DMS 273 (cell line): ENCODE results near the gene SERPINB6.
"Not testable (repeated sequence)": the region's sequence is repeated elsewhere in the genome, so short reads cannot be mapped to it uniquely, and the experiment has no call there.

Experiments used
- DNase-seq: peaks from one replicate; lab custom pipeline; 2025; ENCODE audit not compliant: unreplicated experiment; lab: John Stamatoyannopoulos, UW

Gene SERPINB6

DNA sequence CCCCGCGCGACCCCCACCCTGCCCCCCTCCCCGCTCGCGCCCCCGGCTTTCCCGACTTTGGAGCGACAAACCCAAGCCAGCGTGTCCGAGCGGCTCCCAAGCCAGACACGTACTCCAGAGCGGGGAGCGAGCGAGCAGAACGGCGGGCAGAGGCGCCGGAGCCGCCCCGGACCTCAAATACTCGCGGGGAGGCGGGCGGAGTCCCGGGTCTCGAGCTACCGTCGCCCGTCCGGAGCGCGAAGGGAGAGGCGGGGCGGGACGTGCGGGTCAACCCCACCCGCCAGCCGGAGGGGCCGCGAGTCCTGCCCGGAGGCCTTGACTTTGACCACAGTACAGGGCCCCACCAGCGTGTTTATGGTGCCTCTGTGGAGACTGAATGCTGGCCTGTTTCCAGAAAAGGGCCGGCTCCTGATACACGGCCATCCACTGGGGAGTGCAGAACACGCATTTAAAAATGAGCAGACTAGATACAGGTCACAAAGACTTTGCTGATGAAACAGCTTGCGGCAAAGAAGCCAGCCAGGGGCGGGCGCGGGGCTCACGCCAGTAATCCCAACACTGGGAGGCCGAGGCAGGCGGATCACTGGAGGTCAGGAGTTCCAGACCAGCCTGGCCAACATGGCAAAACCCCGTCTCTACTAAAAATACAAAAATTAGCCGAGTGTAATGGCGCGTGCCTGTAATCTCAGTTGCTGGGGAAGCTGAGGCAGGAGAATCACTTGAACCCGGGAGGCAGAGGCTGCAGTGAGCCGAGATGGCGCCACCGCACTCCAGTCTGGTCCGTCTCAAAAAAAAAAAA is at the start of gene SERPINB6:
Gene SERPINB6, minus strand, starts transcription at position 148 of the 799 bp plus-strand sequence. CDS start 12,235 bp downstream, outside the sequence.
- peak; percentile 78 for DNase-seq

DNA sequence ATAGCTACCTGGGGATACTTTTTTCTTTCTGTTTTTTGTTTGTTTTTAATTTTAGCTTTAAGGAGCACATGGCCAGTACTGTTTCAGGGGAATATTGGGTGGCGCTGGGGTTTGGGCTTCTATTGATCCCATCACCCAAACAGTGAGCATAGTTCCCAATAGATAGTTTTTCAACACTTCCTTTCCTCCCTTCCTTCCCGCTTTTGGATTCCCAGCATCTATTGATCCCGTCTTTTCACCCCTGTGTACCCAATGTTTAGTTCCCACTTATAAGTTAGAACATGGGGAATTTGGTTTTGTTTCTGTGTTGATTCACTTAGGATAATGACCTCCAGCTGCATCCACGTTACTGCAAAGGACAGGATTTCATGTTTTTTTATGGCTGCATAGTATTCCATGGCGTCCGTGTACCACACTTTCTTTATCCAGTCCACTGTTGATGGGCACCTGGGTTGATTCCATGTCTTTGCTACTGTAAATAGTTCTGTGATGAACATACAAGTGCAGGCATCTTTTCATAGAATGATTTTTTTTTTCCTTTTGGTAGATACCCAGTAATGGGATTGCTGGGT is 48.5 kb upstream of the SERPINB6 start:
- DNase-seq, result no peak

DNA sequence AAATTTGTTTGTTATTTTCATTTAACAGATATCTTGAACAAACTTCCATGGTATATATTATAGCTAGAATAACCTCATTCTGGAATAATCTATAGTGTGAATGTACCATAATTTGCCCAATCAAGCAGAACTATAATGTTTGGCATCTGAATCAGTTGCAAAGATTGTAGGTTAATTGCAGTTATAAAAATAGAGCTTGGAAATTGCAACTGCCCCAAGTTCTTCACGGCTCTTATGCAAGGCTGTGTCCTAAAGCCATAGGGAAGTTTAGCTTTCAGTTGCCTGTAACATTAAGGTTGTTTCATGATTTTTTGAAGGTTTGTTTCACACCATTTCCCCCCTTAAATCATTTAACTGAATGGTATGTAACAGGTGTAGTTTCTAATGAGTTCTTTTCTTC is 47.7 kb upstream of the SERPINB6 start:
- DNase-seq, result no peak

DNA sequence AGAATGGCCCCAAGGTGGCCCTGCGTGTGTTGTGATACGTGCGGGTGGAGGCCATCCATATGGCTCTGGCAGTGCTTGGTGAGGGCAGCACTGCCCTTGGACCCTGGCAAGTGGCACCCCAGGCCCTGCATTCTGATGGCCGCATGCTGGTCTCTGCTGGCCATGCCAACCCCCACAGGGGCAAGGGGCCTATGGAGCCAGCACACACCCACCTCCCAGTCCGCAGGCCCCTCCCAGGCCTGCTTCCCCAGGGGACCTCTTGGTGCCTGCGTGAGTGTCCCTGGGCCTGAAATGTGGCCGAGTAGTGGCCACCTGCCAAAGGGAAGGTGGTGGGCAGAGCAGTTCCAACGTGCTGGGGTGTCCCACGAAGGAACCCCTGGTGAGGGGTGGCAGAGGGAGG is 45.9 kb upstream of the SERPINB6 start:
- no peak for DNase-seq

DNA sequence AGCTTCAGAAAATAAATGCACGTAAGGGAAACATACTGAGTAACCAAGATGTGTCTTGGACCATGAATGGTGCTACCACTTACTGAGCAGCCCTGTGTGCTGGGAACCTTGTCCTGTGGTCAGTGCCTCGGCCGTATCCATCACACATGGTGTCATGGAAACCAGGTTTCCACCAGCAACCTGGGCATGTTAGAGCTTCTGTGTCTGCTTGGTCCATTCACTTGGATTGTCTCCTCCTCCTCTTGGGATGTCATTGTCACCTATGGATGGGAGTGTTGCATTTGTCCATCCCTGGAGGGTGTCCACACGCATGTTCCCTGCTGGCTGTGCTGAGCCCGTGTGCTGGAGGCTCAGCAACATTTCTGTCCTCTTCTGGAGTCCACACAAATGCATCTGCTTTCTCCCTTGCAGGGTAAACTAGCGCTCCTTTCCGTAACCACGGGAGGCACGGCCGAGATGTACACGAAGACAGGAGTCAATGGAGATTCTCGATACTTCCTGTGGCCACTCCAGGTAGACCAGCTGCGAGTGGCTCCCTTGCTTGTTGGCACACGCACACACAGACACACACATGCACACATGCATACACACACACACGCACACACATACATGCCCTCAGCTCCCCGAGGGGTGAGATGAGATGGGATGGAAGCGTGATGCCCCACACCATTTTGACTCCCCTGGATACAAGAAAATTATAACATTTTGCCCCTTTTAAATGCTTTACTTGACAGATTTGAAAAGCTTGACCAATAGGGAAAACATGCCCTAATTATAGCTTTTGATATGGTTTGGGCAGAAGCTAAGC is 45.3 kb upstream of the SERPINB6 start:
- DNase-seq, result no peak

DNA sequence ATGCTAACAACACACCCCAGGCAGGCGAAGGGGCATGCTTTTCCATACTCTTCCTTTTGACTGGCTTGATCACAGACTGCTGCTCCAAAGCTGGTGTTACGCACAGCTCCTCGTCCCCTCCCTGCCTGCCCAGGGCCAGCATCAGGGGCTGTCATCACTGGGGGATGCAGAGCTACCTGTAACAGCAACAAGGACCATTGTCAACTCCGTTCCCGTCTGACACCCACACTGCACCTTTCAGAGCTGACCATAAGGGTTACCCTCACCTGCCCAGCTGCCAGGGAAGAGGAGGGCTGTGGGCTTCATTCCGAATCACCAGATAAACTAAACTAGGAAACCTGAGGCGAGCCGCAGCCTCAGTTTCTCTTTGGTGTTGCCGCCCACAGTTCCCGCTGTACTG is 43.8 kb upstream of the SERPINB6 start:
- DNase-seq, result no peak

DNA sequence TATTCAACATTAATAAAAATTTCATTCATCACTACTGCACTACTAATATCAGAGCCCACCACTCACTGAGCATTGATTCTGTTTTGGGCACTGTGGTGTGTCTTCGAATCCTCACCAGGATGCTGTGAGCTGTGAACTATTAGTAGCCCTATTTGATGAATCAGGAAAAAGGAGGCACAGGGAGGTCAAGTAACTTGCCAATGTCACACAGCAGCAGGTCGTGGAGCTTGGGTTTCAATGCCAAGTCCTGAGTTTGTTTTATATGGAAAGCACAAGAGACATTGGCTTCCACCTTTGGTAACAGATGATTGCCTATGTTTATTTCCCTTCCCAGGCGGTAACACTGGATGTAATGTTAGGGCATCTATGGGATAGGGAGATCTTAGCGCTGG is 43.3 kb upstream of the SERPINB6 start:
- DNase-seq, result no peak

DNA sequence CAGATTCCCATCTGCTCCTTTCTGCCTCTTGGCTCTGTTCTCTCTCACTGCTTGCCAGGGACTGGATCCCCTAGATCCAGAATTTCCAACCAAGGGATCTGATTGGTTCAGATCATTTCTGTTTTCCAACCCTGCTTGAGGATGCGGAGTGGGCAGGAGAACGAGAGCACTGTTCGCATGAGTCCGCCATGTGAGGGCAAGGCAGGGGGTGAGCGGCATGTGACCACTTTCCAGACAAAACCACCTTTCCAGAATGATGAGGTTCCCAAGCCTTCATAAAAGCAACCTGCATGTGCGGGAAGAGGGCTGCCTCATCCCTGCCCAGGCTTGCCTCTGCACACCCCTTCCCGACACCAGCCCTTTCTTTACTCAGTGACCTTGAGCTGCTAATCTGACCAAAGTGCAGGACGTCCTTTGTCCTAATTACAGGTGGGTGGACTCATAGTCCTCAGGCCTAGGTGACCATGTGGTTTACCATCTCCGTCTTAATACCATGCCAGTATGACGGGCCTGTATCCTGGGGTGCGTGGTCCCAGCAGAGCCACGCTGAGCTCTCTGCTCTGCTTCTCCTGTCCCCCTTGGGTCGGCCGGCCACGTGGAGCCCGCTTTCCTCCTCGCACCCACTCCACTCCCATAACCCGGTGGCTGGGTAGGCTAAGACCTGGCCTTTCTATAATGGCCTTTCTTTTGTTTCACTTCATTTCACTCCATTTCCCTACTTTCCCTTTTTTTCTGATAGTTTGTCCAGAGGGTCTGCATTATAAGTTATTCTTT is 42.7 kb upstream of the SERPINB6 start:
- DNase-seq, result no peak

DNA sequence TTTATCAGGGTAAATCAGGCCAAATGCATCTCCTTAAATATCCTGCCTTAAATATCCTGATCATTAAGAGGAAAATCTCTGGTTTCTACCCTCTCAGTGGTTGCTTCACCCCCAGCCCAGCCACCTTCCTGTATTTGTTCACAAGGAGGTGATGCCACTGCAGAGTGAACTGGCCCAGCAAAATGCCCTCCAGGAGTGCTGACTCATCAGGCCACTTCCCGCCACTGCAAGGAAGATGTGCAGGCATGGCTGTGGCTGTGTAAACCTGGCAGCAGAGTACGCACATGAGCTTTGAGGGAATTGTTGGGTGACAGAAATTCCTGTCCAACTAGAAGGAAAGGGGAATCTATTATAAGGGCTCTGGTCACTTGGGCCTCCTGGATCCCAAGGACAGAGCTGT is 42.1 kb upstream of the SERPINB6 start:
- DNase-seq, result no peak

DNA sequence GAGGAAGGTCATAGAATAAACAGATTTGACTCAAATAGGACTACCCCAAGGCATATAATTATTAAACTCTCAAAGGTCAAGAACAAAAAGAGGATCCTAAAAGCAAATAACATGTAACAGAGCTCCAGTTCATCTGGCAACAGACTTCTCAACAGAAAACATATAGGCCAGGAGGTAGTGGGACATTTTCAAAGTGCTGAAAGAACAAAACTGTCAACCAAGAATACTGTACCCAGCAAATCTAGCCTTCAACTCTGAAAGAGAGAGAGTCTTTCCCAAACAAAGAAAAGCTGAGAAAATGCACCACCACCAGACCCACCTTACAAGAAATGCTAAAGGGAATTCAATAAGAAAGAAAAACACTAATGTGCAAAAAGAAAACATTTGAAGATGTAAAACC is 40.2 kb upstream of the SERPINB6 start:
- DNase-seq, result no peak

DNA sequence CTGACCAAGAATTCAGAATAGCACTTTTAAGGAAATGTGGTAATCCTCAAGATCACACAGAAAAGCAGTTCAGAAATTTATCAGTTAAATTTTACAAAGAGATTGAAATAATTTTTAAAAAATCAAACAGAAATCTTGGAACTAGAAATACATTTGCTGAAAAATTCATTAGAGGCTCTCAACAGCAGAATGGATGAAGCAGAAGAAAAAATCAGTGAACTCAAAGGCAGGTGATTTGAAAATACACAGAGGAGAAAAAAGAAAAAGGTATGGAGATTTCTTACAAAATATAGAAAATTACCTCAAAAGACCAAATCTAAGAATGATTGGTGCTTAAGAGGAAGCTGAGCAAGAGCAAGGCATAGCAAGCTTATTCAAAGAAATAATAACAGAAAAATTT is 39.8 kb upstream of the SERPINB6 start:
- no peak for DNase-seq

DNA sequence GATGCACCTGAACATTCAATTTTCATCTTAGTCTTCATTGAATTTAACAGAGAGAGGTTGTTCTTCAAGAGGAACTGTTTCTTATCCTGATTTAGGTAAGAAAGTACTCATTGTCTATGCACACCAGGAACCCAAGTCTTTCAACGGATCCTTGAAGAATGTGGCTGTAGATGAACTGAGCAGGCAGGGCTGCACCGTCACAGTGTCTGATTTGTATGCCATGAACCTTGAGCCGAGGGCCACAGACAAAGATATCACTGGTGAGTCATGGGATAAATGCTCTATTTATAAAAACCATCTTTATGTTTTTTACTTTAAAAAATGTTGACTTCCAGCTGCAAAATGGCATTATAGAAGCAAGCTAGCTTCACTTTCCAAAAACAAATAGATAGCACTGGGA is 38.6 kb upstream of the SERPINB6 start:
- no peak for DNase-seq

DNA sequence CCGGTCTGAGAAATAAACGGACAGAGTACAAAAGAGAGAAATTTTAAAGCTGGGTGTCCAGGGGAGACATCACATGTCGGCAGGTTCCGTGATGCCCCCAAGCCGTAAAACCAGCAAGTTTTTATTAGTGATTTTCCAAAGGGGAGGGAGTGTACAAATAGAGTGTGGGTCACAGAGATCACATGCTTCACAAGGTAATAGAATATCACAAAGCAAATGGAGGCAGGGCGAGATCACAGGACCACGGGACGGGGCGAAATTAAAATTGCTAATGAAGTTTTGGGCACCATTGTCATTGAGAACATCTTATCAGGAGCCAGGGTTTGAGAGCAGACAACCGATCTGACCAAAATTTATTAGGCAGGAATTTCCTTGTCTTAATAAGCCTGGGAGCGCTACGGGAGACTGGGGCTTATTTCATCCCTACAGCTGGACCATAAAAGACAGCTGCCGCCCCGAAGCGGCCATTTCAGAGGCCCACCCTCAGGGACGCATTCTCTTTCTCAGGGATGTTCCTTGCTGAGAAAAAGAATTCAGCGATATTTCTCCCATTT is 37.4 kb upstream of the SERPINB6 start:
- DNase-seq, result not testable (repeated sequence)

DNA sequence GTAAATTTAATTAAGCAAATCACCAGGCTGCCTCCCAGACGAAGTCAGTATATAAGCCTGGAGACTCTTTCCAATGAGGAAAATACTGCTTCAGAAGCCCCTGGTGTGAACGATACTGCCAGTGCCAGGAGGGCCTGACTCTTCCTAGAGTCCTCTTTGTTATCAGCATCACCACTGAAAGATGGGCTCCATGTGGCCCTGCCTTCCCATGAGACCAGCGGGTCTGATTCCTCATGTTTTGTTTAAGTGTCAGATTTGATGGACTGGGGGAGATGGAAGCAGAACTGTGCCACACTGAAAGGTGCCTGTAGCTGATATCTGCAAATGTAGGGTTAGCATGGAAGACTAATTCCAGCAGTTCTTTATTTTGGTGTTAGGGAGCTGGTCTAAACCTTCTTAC is 36.2 kb upstream of the SERPINB6 start:
- no peak for DNase-seq

DNA sequence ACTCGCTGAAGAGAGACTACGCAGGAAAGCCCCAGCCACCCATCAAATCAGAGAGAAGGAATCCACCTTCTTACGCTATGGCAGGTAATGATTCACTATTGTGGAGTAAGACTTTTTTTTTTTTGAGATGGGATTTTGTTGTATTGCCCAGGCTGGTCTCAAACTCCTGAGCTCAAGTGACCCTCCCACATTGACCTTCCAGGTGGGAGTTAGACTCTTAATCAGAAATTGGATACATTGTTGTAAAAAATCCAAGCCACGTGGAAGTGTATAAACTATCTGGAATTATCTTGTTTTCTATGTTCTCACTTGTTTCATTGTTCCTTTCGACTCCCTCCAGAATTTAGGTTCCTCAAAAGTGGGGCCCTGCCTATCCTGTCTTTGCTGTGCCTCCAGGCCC is 35.1 kb upstream of the SERPINB6 start:
- DNase-seq, result no peak

DNA sequence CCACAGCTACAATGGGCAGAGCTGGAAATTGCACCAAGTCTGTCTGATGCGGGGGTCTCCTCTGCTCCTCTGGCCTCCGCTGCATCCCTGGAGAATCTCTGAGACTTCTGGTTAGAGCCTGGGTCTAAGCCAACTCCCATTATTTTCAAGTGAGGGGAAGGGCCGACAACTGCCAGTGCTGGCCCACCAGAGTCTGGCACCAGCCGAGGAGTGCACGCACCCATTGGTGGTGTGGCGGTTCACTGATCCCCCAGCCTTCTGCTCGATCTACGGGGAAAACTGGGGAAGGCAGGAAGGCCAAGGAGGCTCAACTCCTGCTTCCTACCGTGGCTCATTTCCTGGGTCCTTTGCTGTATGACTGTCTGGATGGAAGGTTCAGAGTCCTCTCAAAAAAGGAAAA is 34.5 kb upstream of the SERPINB6 start:
- DNase-seq, result no peak

DNA sequence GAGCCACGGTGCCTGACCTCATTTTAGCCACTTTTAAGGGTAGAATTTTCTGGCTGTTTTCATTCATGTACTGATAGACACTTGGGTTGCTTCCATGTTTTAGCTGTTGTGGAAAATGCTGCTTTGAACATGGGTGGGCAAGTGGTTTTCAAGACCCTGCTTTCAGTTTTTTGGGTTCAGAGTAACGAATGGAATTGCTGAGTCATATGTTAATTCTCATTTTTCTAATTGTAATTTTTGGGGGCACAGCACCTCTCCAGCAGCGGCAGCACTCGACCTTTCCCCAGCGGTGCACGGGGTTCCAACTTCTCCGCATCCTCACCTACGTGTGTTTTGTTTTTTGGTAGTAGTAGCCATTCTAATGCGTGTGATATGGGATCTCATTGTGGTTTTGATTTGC is 33.7 kb upstream of the SERPINB6 start:
- no peak for DNase-seq

DNA sequence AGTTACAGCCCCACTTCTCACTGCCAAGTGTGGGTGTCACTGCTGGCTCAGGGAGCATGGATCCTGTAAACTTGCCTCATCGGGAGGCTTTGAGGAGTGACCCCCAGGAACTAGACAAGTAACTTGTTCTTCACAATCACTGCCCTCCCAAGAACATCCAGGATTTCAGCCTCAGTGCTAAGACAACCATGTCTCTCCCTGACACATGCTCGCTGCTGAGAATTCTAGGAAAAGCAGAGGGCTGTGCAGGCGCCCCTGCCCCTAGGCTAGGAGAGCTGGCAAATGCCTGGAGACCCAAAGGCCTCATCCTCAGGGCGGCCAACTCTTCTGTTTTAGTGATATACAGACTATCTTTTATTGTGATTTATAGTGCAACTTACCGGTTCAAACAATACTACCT is 31.9 kb upstream of the SERPINB6 start:
- not testable (repeated sequence) for DNase-seq

DNA sequence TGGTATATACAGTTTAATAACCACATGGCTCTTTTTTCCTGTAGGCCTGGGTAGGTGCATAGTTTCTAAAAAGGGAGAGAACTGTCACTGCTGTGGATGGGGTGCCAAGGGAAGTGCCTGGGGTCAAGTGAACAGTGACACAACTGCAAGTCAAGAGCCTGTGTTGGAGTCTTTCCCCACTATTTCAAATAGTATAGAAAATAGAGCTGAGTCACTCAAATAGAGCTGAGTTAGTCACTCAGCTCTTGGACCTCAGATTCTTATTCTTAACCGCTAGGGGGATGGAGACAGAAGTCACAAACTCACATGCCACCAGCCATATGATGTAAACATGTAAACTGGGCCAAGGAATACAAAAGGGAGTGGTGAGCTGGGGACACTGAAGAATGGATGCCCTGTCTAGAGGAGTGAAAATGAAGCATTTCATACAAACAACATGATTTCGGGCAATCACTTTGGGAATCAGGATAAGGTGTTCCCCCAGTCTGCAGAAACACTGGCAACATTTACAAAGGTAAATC is 30.5 kb upstream of the SERPINB6 start:
- peak; percentile 77 for DNase-seq

DNA sequence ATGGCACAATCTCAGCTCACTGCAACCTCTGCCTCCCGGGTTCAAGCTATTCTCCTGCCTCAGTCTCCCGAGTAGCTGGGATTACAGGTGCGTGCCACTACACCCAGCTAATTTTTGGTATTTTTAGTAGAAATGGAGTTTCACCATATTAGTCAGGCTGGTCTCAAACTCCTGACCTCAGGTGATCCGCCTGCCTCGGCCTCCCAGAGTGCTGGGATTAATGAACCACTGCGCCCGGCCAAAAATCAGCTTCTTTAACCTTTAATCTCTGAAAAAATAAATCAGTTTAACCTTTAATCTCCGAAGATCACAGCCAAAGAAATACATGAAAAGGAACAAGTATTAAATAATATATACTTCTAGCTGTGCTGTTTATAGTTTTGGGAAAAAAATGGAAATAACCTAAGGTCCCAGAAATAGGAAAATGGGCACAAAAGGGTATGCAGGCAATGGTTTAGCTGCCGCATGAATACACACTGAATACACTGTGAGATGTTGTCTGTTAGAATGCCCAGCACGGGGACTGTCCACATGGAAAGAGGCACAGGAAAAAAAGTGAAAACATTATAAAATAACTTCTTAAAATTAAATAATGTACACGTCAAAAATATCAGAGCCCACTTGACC is 29.9 kb upstream of the SERPINB6 start:
- DNase-seq, result no peak
